NT2/D1 (cell line): Measurements from ENCODE around the gene BTRC.

ENCODE experiments used
- SUZ12 ChIP-seq: IDR thresholded peaks from 2 replicates; pipeline ENCODE4 v1.6.1; 2011; ENCODE audit not compliant: insufficient read length, insufficient read depth; ENCODE audit errors: extremely low read depth
- YY1 ChIP-seq: IDR thresholded peaks from 2 replicates; pipeline ENCODE4 v1.6.1; 2011; ENCODE audit not compliant: insufficient read length, insufficient read depth
- ZNF274 ChIP-seq: IDR thresholded peaks from 2 replicates; pipeline ENCODE4 v1.6.1; 2011; ENCODE audit warnings: mild to moderate bottlenecking, low read depth, low read length

- TF ChIP-seq ZNF274 (no peak), YY1 (no peak), SUZ12 (no peak)
Observed at GRCh38 chr10:101565936-101566332, 212.0 kb downstream of the BTRC start.
